GM12878 (cell line): Measurements from ENCODE around the gene TOPAZ1. TPM values are rescaled to one million over a fixed set of nuclear protein-coding genes. Genes with fewer than 3 reads are reported as not detected.

ENCODE experiments used
- BACH1 ChIP-seq: fragments of 450-650 bp; IDR thresholded peaks from 2 replicates; pipeline ENCODE4 v1.6.1; 2017; ENCODE audit warnings: mild to moderate bottlenecking, borderline replicate concordance
- DPF2 ChIP-seq: fragments of 450-650 bp; IDR thresholded peaks from 2 replicates; pipeline ENCODE4 v1.6.1; 2017; ENCODE audit warnings: mild to moderate bottlenecking
- E4F1 ChIP-seq: fragments of 450-650 bp; IDR thresholded peaks from 2 replicates; pipeline ENCODE4 v1.6.1; 2018; ENCODE audit warnings: borderline replicate concordance, mild to moderate bottlenecking; ENCODE audit not compliant: partially characterized antibody
- HDGF ChIP-seq: fragments of 450-650 bp; IDR thresholded peaks from 2 replicates; pipeline ENCODE4 v1.6.1; 2016; ENCODE audit warnings: antibody characterized with exemption
- HSF1 ChIP-seq: fragments of 150-350 bp; IDR thresholded peaks from 2 replicates; pipeline ENCODE4 v1.6.1; 2014; ENCODE audit warnings: mild to moderate bottlenecking, low read depth, low read length
- JUND ChIP-seq: IDR thresholded peaks from 2 replicates; pipeline ENCODE4 v1.6.1; 2012; ENCODE audit warnings: low read depth, mild to moderate bottlenecking, low read length, improper control_type of control experiment, moderate library complexity
- POLR2AphosphoS5 ChIP-seq: IDR thresholded peaks from 2 replicates; pipeline ENCODE4 v1.6.1; 2011; ENCODE audit warnings: mild to moderate bottlenecking, low read length, inconsistent platforms
- ZBTB11 ChIP-seq: fragments of 450-650 bp; formaldehyde crosslinking; IDR thresholded peaks from 2 replicates; pipeline ENCODE4 v1.5.0; 2022; ENCODE audit warnings: mild to moderate bottlenecking, missing genetic modification characterization
- ZNF384 ChIP-seq: IDR thresholded peaks from 2 replicates; pipeline ENCODE4 v1.6.1; 2012; ENCODE audit warnings: low read depth, mild to moderate bottlenecking, low read length, improper control_type of control experiment, borderline replicate concordance
- polyA plus RNA-seq, 11 experiments: library from polyadenylated mRNA; depleted of rRNA in 4 of 11; unstranded in 6 of 11; stranded (reverse) in 5 of 11; fragments of >200 nt; fragmentation: Nextera tagmentation in 4 of 11; fragmentation: Illumina TruSeq in 1 of 11; extraction: Ambion mirVana in 4 of 11; extraction: Trizol in 1 of 11; gene quantifications; 1 replicate in 1 of 11; 2 replicates in 10 of 11; pipeline versions ENCODE4 v1.2.1 to v1.2.3, GENCODE V29; 2011 to 2016; ENCODE audit warnings: inconsistent platforms in 2 of 11, missing spikeins in 2 of 11, low read depth in 1 of 11
- total RNA-seq, 4 experiments: library from RNA; depleted of rRNA in 3 of 4; stranded (reverse); fragments of >200 nt in 3 of 4; fragmentation: Illumina TruSeq in 1 of 4; extraction: Trizol in 1 of 4; gene quantifications; 2 replicates each; pipeline versions ENCODE4 v1.2.1 to v1.2.3, GENCODE V29; 2013 to 2021
- TF ChIP-seq, protein P1 (sequence below): fragments of 450-650 bp; formaldehyde crosslinking; IDR thresholded peaks from 2 replicates; pipeline ENCODE4 v1.4.0; 2022; ENCODE audit warnings: mild to moderate bottlenecking, moderate library complexity

TOPAZ1 gene
- total and polyA plus RNA-seq, 10 of the 15 experiments (the other 5 are each of a cell fraction or from before 2014, with no cell fraction given), result 0.02 TPM; not detected in 9

- TF ChIP-seq ZBTB11 (CRISPR knock-in tag) (no peak), DPF2 (no peak), ZNF384 (no peak), JUND (no peak), HDGF (no peak), BACH1 (no peak), POLR2AphosphoS5 (no peak), E4F1 (no peak), HSF1 (no peak)
- TF ChIP-seq, protein P1, sequence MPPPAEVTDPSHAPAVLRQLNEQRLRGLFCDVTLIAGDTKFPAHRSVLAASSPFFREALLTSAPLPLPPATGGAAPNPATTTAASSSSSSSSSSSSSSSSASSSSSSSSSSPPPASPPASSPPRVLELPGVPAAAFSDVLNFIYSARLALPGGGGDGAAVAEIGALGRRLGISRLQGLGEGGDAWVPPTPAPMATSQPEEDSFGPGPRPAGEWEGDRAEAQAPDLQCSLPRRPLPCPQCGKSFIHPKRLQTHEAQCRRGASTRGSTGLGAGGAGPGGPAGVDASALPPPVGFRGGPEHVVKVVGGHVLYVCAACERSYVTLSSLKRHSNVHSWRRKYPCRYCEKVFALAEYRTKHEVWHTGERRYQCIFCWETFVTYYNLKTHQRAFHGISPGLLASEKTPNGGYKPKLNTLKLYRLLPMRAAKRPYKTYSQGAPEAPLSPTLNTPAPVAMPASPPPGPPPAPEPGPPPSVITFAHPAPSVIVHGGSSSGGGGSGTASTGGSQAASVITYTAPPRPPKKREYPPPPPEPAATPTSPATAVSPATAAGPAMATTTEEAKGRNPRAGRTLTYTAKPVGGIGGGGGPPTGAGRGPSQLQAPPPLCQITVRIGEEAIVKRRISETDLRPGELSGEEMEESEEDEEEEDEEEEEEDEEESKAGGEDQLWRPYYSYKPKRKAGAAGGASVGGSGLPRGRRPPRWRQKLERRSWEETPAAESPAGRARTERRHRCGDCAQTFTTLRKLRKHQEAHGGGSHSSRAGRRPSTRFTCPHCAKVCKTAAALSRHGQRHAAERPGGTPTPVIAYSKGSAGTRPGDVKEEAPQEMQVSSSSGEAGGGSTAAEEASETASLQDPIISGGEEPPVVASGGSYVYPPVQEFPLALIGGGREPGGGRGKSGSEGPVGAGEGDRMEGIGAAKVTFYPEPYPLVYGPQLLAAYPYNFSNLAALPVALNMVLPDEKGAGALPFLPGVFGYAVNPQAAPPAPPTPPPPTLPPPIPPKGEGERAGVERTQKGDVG (CRISPR knock-in tag), result no peak
These were observed 38.4 kb downstream of the TOPAZ1 start (continued) for GRCh38 chr3:44280077-44280476.
